ENCODE measurements around the gene STMP1.

The STMP1 gene

GRCh38 chr7:135683609-135684008 is 21.3 kb downstream of the STMP1 start:
- H3K9ac ChIP-seq (ENCODE audit: low read length), result no peak overlapping the region
- no peaks in the 10 kb centered on the region for H3K27me3 ChIP-seq (ENCODE audit: low read length)
- no peak overlapping the region for H3K4me2 ChIP-seq (ENCODE audit: low read depth, low read length, poor library complexity, severe bottlenecking)
- H3K9me3 ChIP-seq (ENCODE audit: insufficient read depth, low read length), result no peaks in the 10 kb centered on the region
- no peak overlapping the region for H3K4me3 ChIP-seq (ENCODE audit: insufficient read depth, low read length, poor library complexity, severe bottlenecking)
- no peaks in the 10 kb centered on the region for H4K20me1 ChIP-seq (ENCODE audit: low read depth, low read length)
- H3K36me3 ChIP-seq (ENCODE audit: low read length), result no peaks in the 10 kb centered on the region
- no peak overlapping the region for H2AFZ ChIP-seq (ENCODE audit: low read depth, low read length, severe bottlenecking)
- H3F3A ChIP-seq (ENCODE audit: insufficient read depth), result no peaks in the 10 kb centered on the region
- H3K9me2 ChIP-seq (replicated peaks; ENCODE audit: insufficient read depth, low read length), result no peaks in the 10 kb centered on the region
- no peaks in the 10 kb centered on the region for H3K79me2 ChIP-seq (ENCODE audit: insufficient read depth, low read length)
- TF ChIP-seq CTCF (IDR thresholded peaks at IDR 0.05; ENCODE audit: insufficient read depth, low read length, poor library complexity, severe bottlenecking) (no peak), EZH2phosphoT487 (conservative IDR thresholded peaks at IDR 0.05; ENCODE audit: low read length) (no peak)
- H3K27ac ChIP-seq (ENCODE audit: low read depth, low read length), result no peak overlapping the region

GRCh38 chr7:135684136-135684535 is 21.8 kb downstream of the STMP1 start:
- Histone ChIP-seq H3K79me2 (ENCODE audit: insufficient read depth, low read length) (no peaks in the 10 kb centered on the region), H3K4me2 (ENCODE audit: low read depth, low read length, poor library complexity, severe bottlenecking) (no peak overlapping the region), H3K9ac (ENCODE audit: low read length) (no peak overlapping the region), H4K20me1 (ENCODE audit: low read depth, low read length) (no peaks in the 10 kb centered on the region), H3K9me3 (ENCODE audit: insufficient read depth, low read length) (no peaks in the 10 kb centered on the region), H3K27ac (ENCODE audit: low read depth, low read length) (no peak overlapping the region), H2AFZ (ENCODE audit: low read depth, low read length, severe bottlenecking) (no peak overlapping the region), H3K27me3 (ENCODE audit: low read length) (no peaks in the 10 kb centered on the region), H3K9me2 (replicated peaks; ENCODE audit: insufficient read depth, low read length) (no peaks in the 10 kb centered on the region), H3K4me3 (ENCODE audit: insufficient read depth, low read length, poor library complexity, severe bottlenecking) (no peak overlapping the region), H3K36me3 (ENCODE audit: low read length) (no peaks in the 10 kb centered on the region), H3F3A (ENCODE audit: insufficient read depth) (no peaks in the 10 kb centered on the region)
- no peak for TF ChIP-seq EZH2phosphoT487 (conservative IDR thresholded peaks at IDR 0.05; ENCODE audit: low read length)
- no peak for TF ChIP-seq CTCF (IDR thresholded peaks at IDR 0.05; ENCODE audit: insufficient read depth, low read length, poor library complexity, severe bottlenecking)

- no peaks in the 10 kb centered on the region for H4K20me1 ChIP-seq (ENCODE audit: low read depth, low read length)
- no peak overlapping the region for H2AFZ ChIP-seq (ENCODE audit: low read depth, low read length, severe bottlenecking)
- no peak overlapping the region for H3K4me2 ChIP-seq (ENCODE audit: low read depth, low read length, poor library complexity, severe bottlenecking)
- no peaks in the 10 kb centered on the region for H3K9me2 ChIP-seq (replicated peaks; ENCODE audit: insufficient read depth, low read length)
- no peak overlapping the region for H3K27ac ChIP-seq (ENCODE audit: low read depth, low read length)
- no peaks in the 10 kb centered on the region for H3F3A ChIP-seq (ENCODE audit: insufficient read depth)
- no peak overlapping the region for H3K9ac ChIP-seq (ENCODE audit: low read length)
- no peaks in the 10 kb centered on the region for H3K27me3 ChIP-seq (ENCODE audit: low read length)
- TF ChIP-seq CTCF (IDR thresholded peaks at IDR 0.05; ENCODE audit: insufficient read depth, low read length, poor library complexity, severe bottlenecking) (no peak), EZH2phosphoT487 (conservative IDR thresholded peaks at IDR 0.05; ENCODE audit: low read length) (no peak)
- H3K4me3 ChIP-seq (ENCODE audit: insufficient read depth, low read length, poor library complexity, severe bottlenecking), result no peak overlapping the region
- H3K79me2 ChIP-seq (ENCODE audit: insufficient read depth, low read length), result no peaks in the 10 kb centered on the region
- H3K36me3 ChIP-seq (ENCODE audit: low read length), result no peaks in the 10 kb centered on the region
- H3K9me3 ChIP-seq (ENCODE audit: insufficient read depth, low read length), result no peaks in the 10 kb centered on the region
Measured at GRCh38 chr7:135684699-135685098, 22.4 kb downstream of the STMP1 start.

All from SU-DHL-6 (cell line).